Lung (tissue), 12 donors: ENCODE results near the gene NPR3. TPM values are rescaled to one million over a fixed set of nuclear protein-coding genes. Genes with fewer than 3 reads are reported as not detected.

Experiments
- ATAC-seq: fragments of 200-7000 bp; cut with Tn5 transposase; one replicate; pipeline ENCODE4 v1.9.1; 2020; ENCODE audit warnings: moderate number of reproducible peaks; ENCODE audit not compliant: insufficient read depth, low FRiP score
- DNase-seq, 3 donors: peaks; one replicate each; pipeline ENCODE4 v3.0.0-alpha.2; 2013 to 2017
- H3K27ac ChIP-seq, 2 donors: one replicate each; pipeline ENCODE4 v1.5.1; 2013; ENCODE audit warnings: mild to moderate bottlenecking in 2 of 2, moderate library complexity in 2 of 2, control low read depth in 1 of 2, inconsistent platforms in 1 of 2, low read depth in 1 of 2, low read length in 1 of 2
- H3K27me3 ChIP-seq, 3 donors: one replicate each; pipeline ENCODE4 v1.5.1; 2013; ENCODE audit warnings: low read length in 2 of 3; ENCODE audit not compliant: control insufficient read depth in 3 of 3, insufficient read depth in 3 of 3
- H3K36me3 ChIP-seq, 4 donors: one replicate each; pipeline ENCODE4 v1.5.1; 2013; ENCODE audit warnings: low read length in 4 of 4, mild to moderate bottlenecking in 1 of 4, moderate library complexity in 1 of 4; ENCODE audit not compliant: control insufficient read depth in 4 of 4, insufficient read depth in 4 of 4
- H3K4me1 ChIP-seq, 5 donors: one replicate each; pipeline ENCODE4 v1.5.1; 2013; ENCODE audit warnings: low read length in 5 of 5, mild to moderate bottlenecking in 2 of 5, moderate library complexity in 1 of 5; ENCODE audit not compliant: control insufficient read depth in 5 of 5, insufficient read depth in 5 of 5
- H3K4me3 ChIP-seq: one replicate; pipeline ENCODE4 v1.5.1; 2013; ENCODE audit warnings: mild to moderate bottlenecking, control low read depth, moderate library complexity
- H3K9ac ChIP-seq, 2 donors: one replicate each; pipeline ENCODE4 v1.5.1; 2013; ENCODE audit warnings: low read length in 2 of 2, control low read depth in 1 of 2; ENCODE audit not compliant: insufficient read depth in 1 of 2
- H3K9me3 ChIP-seq, 4 donors: one replicate each; pipeline ENCODE4 v1.5.1; 2013; ENCODE audit warnings: low read length in 3 of 4, mild to moderate bottlenecking in 1 of 4, moderate library complexity in 1 of 4; ENCODE audit not compliant: control insufficient read depth in 4 of 4, insufficient read depth in 3 of 4
- CTCF ChIP-seq: IDR thresholded peaks from 2 replicates; pipeline ENCODE4 v1.5.1; 2012; ENCODE audit warnings: mild to moderate bottlenecking; ENCODE audit errors: control extremely low read depth, extremely low read depth
- WGBS, 2 donors: extraction: QIAGEN DNeasy Blood & Tissue Kit; methylation state at CpG; one replicate each; pipeline ENCODE4 v1.1.7; 2013; 5-methylcytosine and 5-hydroxymethylcytosine counted together
- polyA plus RNA-seq, 2 donors: library from polyadenylated mRNA; stranded (reverse); fragments of 200-250 nt; gene quantifications; one replicate each; pipeline ENCODE4 v1.2.1, GENCODE V29; 2013
- total RNA-seq, 2 donors: library from RNA; depleted of rRNA in 1 of 2; stranded (reverse); fragments of >200 nt in 1 of 2; gene quantifications; one replicate each; pipeline ENCODE4 v1.2.1, GENCODE V29; 2014 to 2021
- donor health status: control.
- donor health status: control.
- donor health status: Bipolar disorder and iron deficiency.
- donor health status: healthy.
- donor health status: DM: yes; HTN: yes; CAD: no.

Gene NPR3
- total and polyA plus RNA-seq, 4 donors: 3.9 to 86.9 (median 8.9) TPM

GRCh38 chr5:32714836-32715235, 3.7 kb downstream of the NPR3 start:
- H3K9me3 ChIP-seq: peaks cover 0 to 5% (median under 1%) of the 10 kb centered on the region in 4 donors
- H3K36me3 ChIP-seq: no peaks in the 10 kb centered on the region
- H3K27ac ChIP-seq: peak overlapping the region in 1 of 2 donors; percentile 67
- no peak for TF ChIP-seq CTCF
- peaks cover 0 to 34% (median 10%) of the 10 kb centered on the region in 5 donors for H3K4me1 ChIP-seq
- 24 to 26% methylated on average over 4 of the region's 4 CpGs for WGBS, 2 donors
- no peak overlapping the region for H3K4me3 ChIP-seq
- no peak overlapping the region for H3K9ac ChIP-seq
- peaks cover 0 to 32% (median 29%) of the 10 kb centered on the region in 3 donors for H3K27me3 ChIP-seq
- DNase-seq (peak in 1 of 3 donors; percentile 29), ATAC-seq (no peak)

- 65 to 86% methylated on average over 2 of the region's 2 CpGs for WGBS, 2 donors
Measured at GRCh38 chr5:32720300-32720699, 9.2 kb downstream of the NPR3 start.

GRCh38 chr5:32721626-32722025, 10.5 kb downstream of the NPR3 start:
- no peak overlapping the region for H3K4me3 ChIP-seq
- H3K9ac ChIP-seq: no peak overlapping the region
- no peaks in the 10 kb centered on the region for H3K36me3 ChIP-seq
- DNase-seq (no peak), ATAC-seq (no peak)
- H3K27ac ChIP-seq: no peak overlapping the region
- H3K27me3 ChIP-seq: no peaks in the 10 kb centered on the region
- no peak for TF ChIP-seq CTCF
- H3K9me3 ChIP-seq: peaks cover 0 to 5% (median under 1%) of the 10 kb centered on the region in 4 donors
- peaks cover 0 to 5% (median 0%) of the 10 kb centered on the region in 5 donors for H3K4me1 ChIP-seq

More at GRCh38 chr5:32720300-32720699, 9.2 kb downstream of the NPR3 start:
- Histone ChIP-seq H3K36me3 (no peaks in the 10 kb centered on the region), H3K4me1 (peaks cover 0 to 2% (median 0%) of the 10 kb centered on the region in 5 donors), H3K9me3 (peaks cover 0 to 5% (median under 1%) of the 10 kb centered on the region in 4 donors), H3K9ac (no peak overlapping the region), H3K27me3 (no peaks in the 10 kb centered on the region), H3K27ac (no peak overlapping the region), H3K4me3 (no peak overlapping the region)
- no peak for TF ChIP-seq CTCF
- ATAC-seq: no peak
- DNase-seq: no peak

GRCh38 chr5:32722957-32723356, 11.8 kb downstream of the NPR3 start:
- Histone ChIP-seq H3K4me3 (no peak overlapping the region), H3K36me3 (no peaks in the 10 kb centered on the region), H3K4me1 (peaks cover 0 to 5% (median 0%) of the 10 kb centered on the region in 5 donors), H3K27ac (no peak overlapping the region), H3K9me3 (peaks cover 0 to 5% (median under 1%) of the 10 kb centered on the region in 4 donors), H3K27me3 (no peaks in the 10 kb centered on the region), H3K9ac (no peak overlapping the region)
- no peak for TF ChIP-seq CTCF
- ATAC-seq (no peak), DNase-seq (no peak)
- 91 to 92% methylated on average over 7 of the region's 7 CpGs for WGBS, 2 donors
